GM23338 (cell line): ENCODE measurements around the gene SIAE. TPM values are rescaled to one million over a fixed set of nuclear protein-coding genes. Genes with fewer than 3 reads are reported as not detected.

Experiments
- ATAC-seq: fragments of 200-7000 bp; cut with Tn5 transposase; 3 replicates; pipeline ENCODE4 v1.9.1; 2020
- DNase-seq: peaks from one replicate; pipeline ENCODE4 v3.0.0-alpha.2; 2015; ENCODE audit warnings: low spot score
- H2AFZ ChIP-seq: fragments of 200-600 bp; sonication (generic); 2 replicates; pipeline ENCODE4 v1.8.0; 2016; ENCODE audit warnings: antibody characterized with exemption, mild to moderate bottlenecking, moderate library complexity
- H3F3A ChIP-seq: fragments of 200-600 bp; sonication (generic); replicated peaks from 2 replicates; pipeline ENCODE4 v1.8.0; 2017; ENCODE audit warnings: antibody characterized with exemption, mixed run types, low read depth
- H3K27ac ChIP-seq: fragments of 200-600 bp; sonication (generic); 2 replicates; pipeline ENCODE4 v1.6.1; 2016; ENCODE audit warnings: low read depth
- H3K27me3 ChIP-seq: fragments of 200-600 bp; sonication (generic); 2 replicates; pipeline ENCODE4 v1.8.0; 2016; ENCODE audit warnings: mild to moderate bottlenecking, mixed run types, moderate library complexity; ENCODE audit not compliant: insufficient read depth
- H3K36me3 ChIP-seq: fragments of 200-600 bp; sonication (generic); 2 replicates; pipeline ENCODE4 v1.8.0; 2016; ENCODE audit warnings: mild to moderate bottlenecking; ENCODE audit not compliant: insufficient read depth
- H3K4me1 ChIP-seq: fragments of 200-600 bp; sonication (generic); 2 replicates; pipeline ENCODE4 v1.8.0; 2016; ENCODE audit warnings: mild to moderate bottlenecking, moderate library complexity; ENCODE audit not compliant: insufficient read depth
- H3K4me2 ChIP-seq: fragments of 200-600 bp; sonication (generic); 2 replicates; pipeline ENCODE4 v1.7.1; 2017; ENCODE audit warnings: mixed run types
- H3K4me3 ChIP-seq: fragments of 200-600 bp; sonication (generic); 2 replicates; pipeline ENCODE4 v1.6.1; 2016; ENCODE audit warnings: mixed run types
- H3K79me2 ChIP-seq: fragments of 200-600 bp; sonication (generic); replicated peaks from 2 replicates; pipeline ENCODE4 v1.8.0; 2017; ENCODE audit warnings: mild to moderate bottlenecking; ENCODE audit not compliant: insufficient read depth
- H3K9me2 ChIP-seq: fragments of 200-600 bp; sonication (generic); 2 replicates; pipeline ENCODE4 v1.8.0; 2017; ENCODE audit not compliant: insufficient read depth
- H4K20me1 ChIP-seq: fragments of 200-600 bp; sonication (generic); replicated peaks from 2 replicates; pipeline ENCODE4 v1.8.0; 2017; ENCODE audit warnings: mild to moderate bottlenecking; ENCODE audit not compliant: insufficient read depth
- H3K27ac Mint-ChIP-seq: 2 replicates; pipeline ENCODE4 v1.8.0; 2020; ENCODE audit warnings: inconsistent platforms, mild to moderate bottlenecking, moderate library complexity, mixed read lengths
- H3K27me3 Mint-ChIP-seq: 3 replicates; pipeline ENCODE4 v1.8.0; 2022; ENCODE audit warnings: low read depth, mild to moderate bottlenecking, moderate library complexity, mixed read lengths, inconsistent platforms; ENCODE audit not compliant: insufficient read depth, poor library complexity
- H3K36me3 Mint-ChIP-seq: 3 replicates; pipeline ENCODE4 v1.8.0; 2021; ENCODE audit warnings: low read depth, mild to moderate bottlenecking, inconsistent platforms, moderate library complexity, mixed read lengths
- H3K4me1 Mint-ChIP-seq: 3 replicates; pipeline ENCODE4 v1.8.0; 2020; ENCODE audit warnings: mild to moderate bottlenecking, inconsistent platforms, mixed read lengths
- H3K4me3 Mint-ChIP-seq: 3 replicates; pipeline ENCODE4 v1.8.0; 2021; ENCODE audit warnings: moderate library complexity, mild to moderate bottlenecking, inconsistent platforms, mixed read lengths
- H3K9me3 Mint-ChIP-seq: 3 replicates; pipeline ENCODE4 v1.8.0; 2020; ENCODE audit warnings: moderate library complexity, mild to moderate bottlenecking, inconsistent platforms, mixed read lengths
- CREB1 ChIP-seq: fragments of 250-450 bp; sonication (Bioruptor Pico); IDR thresholded peaks from 2 replicates; pipeline ENCODE4 v1.5.0; 2020; ENCODE audit warnings: low read depth, mild to moderate bottlenecking, moderate library complexity
- CTCF ChIP-seq, 2 experiments: fragments of 200-600 bp in 1 of 2; sonication (generic) in 1 of 2; conservative IDR thresholded peaks; 2 replicates each; pipeline versions ENCODE4 v1.5.1 to v1.6.1; 2016 to 2017; ENCODE audit warnings: antibody characterized with exemption in 2 of 2, low read depth in 2 of 2, mild to moderate bottlenecking in 2 of 2, moderate library complexity in 1 of 2
- ETS1 ChIP-seq: IDR thresholded peaks from 2 replicates; pipeline ENCODE4 v1.6.1; 2016; ENCODE audit warnings: antibody characterized with exemption
- EZH2 ChIP-seq: fragments of 200-600 bp; sonication (generic); IDR thresholded peaks from one replicate; pipeline ENCODE4 v1.8.0; 2017; ENCODE audit warnings: antibody characterized with exemption, mild to moderate bottlenecking, low read depth; ENCODE audit not compliant: unreplicated experiment
- POLR2AphosphoS5 ChIP-seq: IDR thresholded peaks from 2 replicates; pipeline ENCODE4 v1.6.1; 2016; ENCODE audit warnings: antibody characterized with exemption, low read depth
- STAT1 ChIP-seq: IDR thresholded peaks from one replicate; pipeline ENCODE4 v1.6.1; 2016; ENCODE audit warnings: antibody characterized with exemption; ENCODE audit not compliant: unreplicated experiment
- ZNF114 ChIP-seq: fragments of 250-450 bp; sonication (Bioruptor Pico); IDR thresholded peaks from 2 replicates; pipeline ENCODE4 v1.5.0; 2020; ENCODE audit warnings: mild to moderate bottlenecking, moderate library complexity
- ZNF331 ChIP-seq: fragments of 250-450 bp; sonication (Bioruptor Pico); IDR thresholded peaks from 2 replicates; pipeline ENCODE4 v1.5.0; 2020; ENCODE audit warnings: low read depth, mild to moderate bottlenecking, moderate library complexity
- ZNF462 ChIP-seq: fragments of 250-450 bp; sonication (Bioruptor Pico); IDR thresholded peaks from 2 replicates; pipeline ENCODE4 v1.5.0; 2020; ENCODE audit warnings: mild to moderate bottlenecking, moderate library complexity
- polyA plus RNA-seq: library from polyadenylated mRNA; unstranded; fragments of >200 nt; fragmentation: Nextera tagmentation; extraction: Ambion mirVana; gene quantifications from 2 replicates; pipeline ENCODE4 v1.2.1, GENCODE V29; 2016
- total RNA-seq: library from RNA; depleted of rRNA; stranded (reverse); fragments of >200 nt; shearing (Covaris generic); gene quantifications from 2 replicates; pipeline ENCODE4 v1.2.3, GENCODE V29; 2014

The SIAE gene
- total and polyA plus RNA-seq, 2 experiments from 2014 or later, result 1.1 to 1.7 TPM

GRCh38 chr11:124635932-124636331, 37.6 kb downstream of the SIAE start:
- H3K4me1 Mint-ChIP-seq, result peaks cover 6% of the 10 kb centered on the region; the same call in 2 of the 3 replicates
- DNase-seq, result no peak
- peaks cover 24% of the 10 kb centered on the region for H3K36me3 ChIP-seq

More at GRCh38 chr11:124635932-124636331, 37.6 kb downstream of the SIAE start:
- Histone ChIP-seq H3K4me2 (no peak overlapping the region), H3F3A (no peaks in the 10 kb centered on the region), H3K9me2 (peaks cover 11% of the 10 kb centered on the region; the same call in 1 of the 2 replicates), H3K4me3 (no peak overlapping the region), H3K4me1 (no peaks in the 10 kb centered on the region), H3K27me3 (no peaks in the 10 kb centered on the region), H3K79me2 (no peaks in the 10 kb centered on the region), H3K27ac (no peak overlapping the region), H2AFZ (no peak overlapping the region), H4K20me1 (no peaks in the 10 kb centered on the region; the same call in none of the 2 replicates)
- H3K4me3 Mint-ChIP-seq, result no peak overlapping the region
- ATAC-seq, result no peak
- no peak for TF ChIP-seq STAT1
- no peak for TF ChIP-seq POLR2AphosphoS5
- no peak for TF ChIP-seq CTCF (conservative IDR thresholded peaks at IDR 0.05; ENCODE audit: low read depth in 2 of 2)
- TF ChIP-seq ZNF114 (CRISPR knock-in tag), result no peak
- TF ChIP-seq CREB1, result no peak
- TF ChIP-seq ZNF331 (CRISPR knock-in tag), result no peak
- no peak for TF ChIP-seq EZH2
- TF ChIP-seq ETS1, result no peak
- no peak for TF ChIP-seq ZNF462 (CRISPR knock-in tag)
- H3K36me3 Mint-ChIP-seq, result peaks cover 48% of the 10 kb centered on the region
- peaks cover 4% of the 10 kb centered on the region; the same call in 1 of the 3 replicates for H3K9me3 Mint-ChIP-seq
- no peak overlapping the region for H3K27ac Mint-ChIP-seq
- peaks cover 4% of the 10 kb centered on the region for H3K27me3 Mint-ChIP-seq
